HG03575 (cell line): ENCODE data around the gene SLC25A45.

ENCODE experiments used
- ATAC-seq: cut with Tn5 transposase; IDR thresholded peaks from one replicate; pipeline ENCODE4 v1.9.1; 2021; ENCODE audit not compliant: unreplicated experiment, insufficient number of reproducible peaks, low FRiP score; ENCODE audit errors: extremely low read depth

Gene SLC25A45

DNA sequence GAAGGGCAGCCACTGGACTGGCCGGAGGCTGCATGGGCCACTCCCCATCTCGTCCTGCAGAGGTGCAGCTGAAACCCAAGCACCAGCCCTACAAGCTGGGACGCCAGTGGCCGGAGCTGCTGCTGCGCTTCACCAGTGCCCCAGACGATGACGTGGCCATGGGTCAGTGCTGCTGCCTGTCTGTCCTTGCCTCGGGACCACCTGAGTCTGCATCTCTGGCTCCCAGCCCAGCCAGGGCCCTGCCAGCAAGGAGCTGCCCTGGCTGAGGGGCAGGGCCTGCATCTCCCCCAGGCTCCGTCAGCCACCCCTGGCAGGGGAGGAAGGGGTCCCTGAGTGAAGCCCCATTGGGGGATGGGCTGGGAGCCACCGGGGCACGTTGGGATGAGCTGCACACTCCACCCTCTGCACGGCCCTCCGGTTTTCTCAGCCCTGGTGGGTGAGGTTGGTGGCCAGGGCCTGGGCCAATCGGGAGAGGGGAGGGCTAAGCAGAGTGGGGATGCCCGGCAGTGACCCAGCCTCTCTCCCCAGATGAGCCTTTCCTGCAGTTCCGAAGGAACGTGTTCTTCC lies 11.2 kb upstream of the SLC25A45 start:
- ATAC-seq: no peak

DNA sequence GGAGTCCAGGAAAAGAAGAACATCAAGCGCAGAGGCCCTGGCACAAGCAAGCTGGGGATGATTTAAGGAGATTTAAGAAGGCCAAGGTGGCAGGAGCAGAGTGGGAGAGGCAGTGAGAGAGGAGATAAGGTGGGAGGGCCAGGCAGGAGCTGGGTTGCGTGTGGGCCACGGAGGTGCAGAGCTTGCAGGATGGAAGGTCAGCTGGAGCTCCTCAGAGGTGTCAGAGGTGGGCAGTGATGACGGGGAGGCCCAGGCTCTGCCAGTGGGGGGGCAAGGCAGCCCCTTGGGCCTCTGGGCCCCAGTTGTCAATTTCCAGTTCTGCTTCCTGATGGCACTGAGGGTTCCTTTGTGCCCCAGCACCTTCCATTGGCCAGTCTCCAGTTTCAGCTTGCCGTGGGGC lies 10.5 kb upstream of the SLC25A45 start:
- ATAC-seq: no peak

DNA sequence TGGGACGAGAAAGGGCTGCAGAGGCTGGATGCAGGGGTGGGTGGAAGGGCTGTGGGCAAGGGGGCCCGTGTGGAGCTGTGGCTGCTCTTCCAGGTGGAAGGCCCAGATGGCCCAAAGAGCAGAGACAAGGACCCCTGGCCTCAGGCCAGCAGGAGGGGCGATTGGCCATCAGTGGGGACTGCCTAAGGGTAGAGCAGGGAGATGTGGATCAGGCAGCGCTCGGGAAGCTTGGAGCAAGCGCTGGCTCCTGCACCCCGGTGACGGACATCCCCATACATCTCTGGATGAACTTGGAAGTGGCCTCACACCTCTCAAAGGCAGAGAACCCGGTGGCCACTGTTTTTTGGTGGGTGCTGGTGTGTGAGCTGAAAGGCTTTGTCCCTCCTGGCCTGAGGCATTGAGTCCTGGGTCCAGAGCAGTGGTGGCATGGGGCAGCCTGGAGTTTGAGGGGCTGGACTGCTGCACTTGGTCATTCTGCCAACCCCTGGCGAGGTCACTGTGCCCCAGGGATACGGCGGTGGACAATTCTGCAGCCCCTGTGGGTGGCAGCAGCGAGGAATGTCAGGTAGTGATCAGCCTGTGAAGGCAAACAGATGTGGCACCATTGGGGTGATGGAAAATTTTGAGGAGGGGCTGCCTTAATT lies 9.9 kb upstream of the SLC25A45 start:
- no peak for ATAC-seq

DNA sequence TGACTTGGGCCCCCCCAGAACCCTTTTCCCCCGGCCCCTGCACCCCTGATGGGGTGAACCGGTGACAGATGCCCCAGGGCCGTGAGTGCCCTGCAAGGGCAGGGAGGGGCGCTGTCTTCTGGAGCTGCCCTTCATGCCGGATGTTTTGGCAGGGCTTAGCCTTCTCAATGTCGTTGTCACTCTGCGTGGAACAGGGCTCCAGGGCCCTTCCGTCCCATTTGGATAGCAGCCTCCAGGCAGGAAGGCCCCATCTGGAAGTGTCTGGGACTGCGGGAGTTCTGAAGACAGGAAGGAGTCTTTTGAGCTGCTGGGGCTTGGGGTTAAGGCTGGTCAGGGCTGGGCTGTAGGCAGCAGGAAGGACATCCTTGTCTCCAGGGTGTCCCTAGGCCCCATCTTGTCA lies 8.6 kb upstream of the SLC25A45 start:
- no peak for ATAC-seq

DNA sequence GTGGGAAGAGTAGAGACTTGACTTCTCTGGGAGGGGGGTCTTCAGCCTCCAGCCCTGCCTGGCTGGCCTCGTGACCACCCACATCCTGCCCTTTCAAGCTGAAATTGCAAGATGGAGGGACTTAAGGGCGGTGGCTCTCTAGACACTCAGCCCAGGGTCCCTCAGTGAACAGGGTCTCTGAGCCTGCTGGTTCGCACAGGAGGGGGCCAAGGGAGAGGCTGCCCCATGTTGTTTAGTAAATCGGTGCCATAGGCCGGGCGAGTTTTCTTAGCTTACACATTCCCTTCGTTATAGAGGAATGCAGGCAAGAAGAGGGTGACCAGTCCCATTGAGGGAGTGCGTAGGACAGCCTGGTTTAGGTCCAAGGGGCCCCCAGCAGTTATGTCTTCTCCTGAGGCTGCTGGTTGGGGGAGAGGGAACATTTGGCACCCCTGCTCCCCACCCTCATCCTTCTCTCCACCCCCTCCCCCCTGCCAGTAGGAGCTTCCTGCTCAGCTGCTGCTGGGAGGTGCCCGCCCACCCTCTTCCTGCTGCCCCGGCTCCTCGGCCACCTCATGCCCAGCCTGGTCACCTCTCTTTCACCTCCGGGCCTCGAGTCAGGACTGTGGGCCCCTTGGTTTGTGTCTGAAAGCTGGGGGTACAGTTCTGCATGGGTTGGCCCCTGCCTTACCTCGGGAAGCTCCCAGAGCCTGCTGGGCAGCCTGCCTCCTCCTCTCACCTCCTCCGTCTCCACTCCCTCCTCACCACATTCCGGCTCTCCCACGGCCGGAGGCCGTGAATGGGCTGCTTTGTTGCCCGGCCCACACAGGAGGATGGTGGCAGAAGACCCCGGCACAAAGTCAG lies 7.9 kb upstream of the SLC25A45 start:
- no peak for ATAC-seq

DNA sequence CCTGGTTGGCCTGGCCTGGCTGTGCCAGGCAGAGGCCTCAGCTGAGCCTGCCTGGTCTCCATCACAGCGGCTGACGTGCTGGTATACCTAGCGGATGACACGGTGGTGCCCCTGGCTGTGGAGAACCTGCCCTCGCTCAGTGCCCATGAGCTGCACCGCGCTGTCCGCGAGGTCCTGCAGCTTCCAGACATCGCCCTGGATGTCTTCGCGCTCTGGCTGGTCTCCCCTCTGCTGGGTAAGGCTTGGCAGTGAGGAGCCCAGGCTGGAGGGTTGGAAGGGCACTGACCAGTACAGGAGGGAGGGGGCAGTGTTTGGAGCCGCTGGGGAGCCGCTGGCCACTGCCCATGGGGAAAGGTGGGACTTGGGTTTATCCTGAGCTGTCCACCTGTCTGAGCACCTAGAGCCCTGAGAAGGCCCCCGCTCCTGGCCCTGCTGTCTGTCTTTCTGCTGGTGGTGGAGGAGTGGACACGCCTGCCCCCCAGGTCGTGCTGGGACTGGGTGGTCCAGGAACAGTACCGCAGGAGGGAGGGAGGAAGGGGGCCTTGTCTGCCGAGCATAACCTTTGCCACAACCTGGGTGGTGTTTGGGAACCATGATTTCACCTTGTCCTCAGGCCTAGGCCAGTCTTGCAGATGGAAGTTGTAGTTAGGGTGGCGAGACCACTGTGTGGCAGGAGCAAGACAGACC lies 7.0 kb upstream of the SLC25A45 start:
- no peak for ATAC-seq

DNA sequence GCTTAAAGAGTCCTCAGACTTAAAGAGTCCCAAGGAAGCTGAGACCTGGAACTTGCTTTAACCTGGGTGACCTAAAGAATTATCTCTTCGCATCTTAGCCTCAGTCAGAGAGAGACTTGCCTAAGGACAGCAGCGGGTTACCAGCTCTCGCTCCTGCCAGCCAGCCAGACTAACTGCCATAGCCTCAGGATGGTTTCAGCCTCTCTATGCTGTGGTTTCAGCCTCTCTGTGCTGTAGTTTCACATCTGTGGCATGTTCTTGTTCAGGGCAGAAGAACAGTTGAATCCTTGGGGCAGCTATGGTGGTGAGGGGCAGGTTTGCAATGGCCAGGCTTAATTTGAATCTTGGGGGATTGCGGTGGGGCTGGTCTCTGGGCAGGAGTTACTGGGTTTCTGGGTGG lies 6.3 kb upstream of the SLC25A45 start:
- no peak for ATAC-seq

DNA sequence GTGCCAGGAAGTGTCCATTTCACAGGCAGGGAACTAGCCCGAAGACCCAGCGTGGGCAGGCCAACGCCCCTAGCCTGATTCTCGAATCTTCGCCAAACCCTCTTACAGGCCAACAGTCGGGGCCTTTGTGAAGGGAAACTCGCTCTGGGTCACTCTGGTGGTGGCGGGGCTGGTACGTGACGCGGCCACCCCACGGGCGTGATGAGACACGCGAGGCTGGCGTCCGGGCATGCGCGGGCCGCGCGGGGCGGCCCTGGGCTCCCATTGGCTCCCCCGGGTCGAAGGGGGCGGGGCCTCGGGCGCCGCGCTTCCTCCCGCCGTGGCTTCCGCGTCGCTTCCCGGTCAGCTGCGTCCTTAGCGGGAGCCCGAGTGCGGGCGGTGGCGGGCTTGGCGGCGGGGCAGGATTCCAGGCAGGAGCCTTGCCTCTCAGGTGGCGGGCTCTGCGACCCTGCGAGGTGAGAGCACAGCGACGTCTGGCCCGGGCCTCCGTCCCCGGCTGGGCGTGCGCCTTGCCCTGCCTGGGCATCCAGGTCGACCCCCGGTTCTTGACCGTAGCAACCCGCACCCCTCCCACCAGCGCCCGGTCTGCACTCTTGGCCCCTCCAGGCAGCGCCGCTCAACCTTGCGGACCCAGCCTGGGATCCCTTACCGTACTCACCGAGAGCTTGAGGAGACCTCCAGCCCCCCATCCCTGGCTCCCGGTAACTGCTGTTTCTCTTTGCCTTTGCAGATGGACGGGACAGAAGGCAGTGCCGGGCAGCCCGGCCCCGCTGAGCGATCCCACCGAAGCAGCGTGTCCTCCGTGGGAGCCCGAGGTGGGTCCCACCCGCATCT lies 4.1 kb upstream of the SLC25A45 start, which contains the start of gene FRMD8:
Gene FRMD8, plus strand, starts transcription at position 331 of the 834 bp plus-strand sequence. Its CDS starts 400 bp downstream, at position 731.
- ATAC-seq: no peak

DNA sequence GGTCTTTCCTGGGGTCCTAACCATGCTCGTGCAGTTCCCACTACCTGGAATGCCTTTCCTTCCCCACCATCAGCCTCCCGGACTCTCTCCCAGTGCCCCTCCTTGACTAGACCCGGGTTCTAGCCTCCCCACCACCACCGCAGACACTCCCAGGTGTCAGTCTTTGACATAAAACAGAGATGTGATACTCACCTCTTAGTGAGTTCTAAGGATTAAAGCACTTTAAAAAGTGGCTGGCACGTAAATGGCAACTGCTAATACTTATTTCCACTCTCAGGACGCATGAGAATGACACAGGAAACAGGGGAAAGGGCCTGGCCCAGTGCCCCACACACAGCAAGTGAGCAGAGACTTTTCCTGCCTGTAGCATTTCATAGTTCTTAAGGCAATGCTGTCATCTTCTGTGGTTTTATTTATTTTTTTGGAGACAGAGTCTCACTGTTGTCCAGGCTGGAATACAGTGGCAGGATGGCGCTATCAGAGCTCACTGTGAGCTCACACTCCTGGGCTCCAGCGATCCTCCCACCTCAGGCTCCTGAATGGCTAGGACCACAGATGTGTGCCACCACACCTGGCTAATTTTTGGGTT lies 1.9 kb upstream of the SLC25A45 start:
- no peak for ATAC-seq

DNA sequence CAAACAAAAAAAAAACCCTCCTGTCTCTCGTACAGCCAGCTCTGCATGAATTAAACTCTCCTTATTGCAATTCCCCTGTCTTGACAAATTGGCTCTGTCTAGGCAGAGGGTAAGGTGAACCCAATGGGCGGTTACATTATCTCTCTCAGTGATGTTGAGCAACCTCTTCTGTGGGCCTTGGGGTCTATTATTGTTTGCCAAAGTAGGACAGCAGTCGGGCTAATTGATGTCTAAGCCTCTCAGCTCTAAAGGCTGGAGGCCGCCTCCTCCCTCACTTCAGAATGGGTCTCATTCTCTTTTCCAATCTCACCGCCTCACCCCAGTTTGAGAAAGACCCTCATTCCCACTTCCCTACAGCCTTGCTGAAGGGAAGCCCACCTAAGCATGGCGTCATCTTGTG lies 1.3 kb upstream of the SLC25A45 start:
- no peak for ATAC-seq

DNA sequence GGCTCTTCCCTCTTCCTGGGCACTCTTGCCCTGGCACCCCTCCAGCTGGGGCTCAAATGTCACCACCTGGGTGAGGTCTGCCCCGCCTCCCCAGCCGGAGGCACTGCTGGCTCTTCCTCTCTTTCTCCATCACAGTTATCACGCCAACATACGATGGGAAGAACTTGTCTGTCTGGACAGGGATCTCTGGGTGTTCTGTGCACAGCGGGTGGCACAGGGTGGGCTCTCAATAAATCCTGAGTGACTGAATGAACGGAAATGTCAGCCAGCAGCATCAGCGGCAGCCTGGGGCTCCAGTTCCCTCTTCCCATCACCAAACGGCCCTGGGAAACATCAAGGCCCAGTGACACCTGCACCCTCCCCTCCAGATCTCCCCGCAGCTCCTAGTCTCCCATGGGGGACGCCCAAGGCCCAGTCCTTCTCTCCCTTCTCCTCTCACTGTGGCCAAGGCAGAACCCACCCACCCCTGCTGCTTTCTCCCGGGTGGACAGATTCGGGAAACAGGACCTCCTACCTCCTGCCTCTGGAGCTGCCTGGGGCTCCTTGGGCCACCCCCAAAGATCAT lies 440 bp upstream of the SLC25A45 start:
- ATAC-seq: no peak

DNA sequence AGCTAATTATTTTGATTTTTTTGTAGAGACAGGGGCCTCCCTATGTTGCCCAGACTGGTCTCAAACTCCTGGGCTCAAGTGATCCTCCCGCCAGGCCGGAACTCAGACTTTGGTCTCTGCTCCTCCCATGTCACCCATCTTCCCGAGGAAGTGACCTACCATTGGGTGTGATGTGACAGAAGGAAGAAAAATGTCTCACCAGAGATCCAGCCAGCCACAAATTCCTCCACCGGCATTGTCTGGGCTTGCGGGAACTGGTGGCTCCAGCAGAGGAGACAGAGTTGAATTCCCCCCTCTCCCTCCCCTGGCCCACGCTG lies 772 bp downstream of the SLC25A45 start:
- ATAC-seq: no peak

DNA sequence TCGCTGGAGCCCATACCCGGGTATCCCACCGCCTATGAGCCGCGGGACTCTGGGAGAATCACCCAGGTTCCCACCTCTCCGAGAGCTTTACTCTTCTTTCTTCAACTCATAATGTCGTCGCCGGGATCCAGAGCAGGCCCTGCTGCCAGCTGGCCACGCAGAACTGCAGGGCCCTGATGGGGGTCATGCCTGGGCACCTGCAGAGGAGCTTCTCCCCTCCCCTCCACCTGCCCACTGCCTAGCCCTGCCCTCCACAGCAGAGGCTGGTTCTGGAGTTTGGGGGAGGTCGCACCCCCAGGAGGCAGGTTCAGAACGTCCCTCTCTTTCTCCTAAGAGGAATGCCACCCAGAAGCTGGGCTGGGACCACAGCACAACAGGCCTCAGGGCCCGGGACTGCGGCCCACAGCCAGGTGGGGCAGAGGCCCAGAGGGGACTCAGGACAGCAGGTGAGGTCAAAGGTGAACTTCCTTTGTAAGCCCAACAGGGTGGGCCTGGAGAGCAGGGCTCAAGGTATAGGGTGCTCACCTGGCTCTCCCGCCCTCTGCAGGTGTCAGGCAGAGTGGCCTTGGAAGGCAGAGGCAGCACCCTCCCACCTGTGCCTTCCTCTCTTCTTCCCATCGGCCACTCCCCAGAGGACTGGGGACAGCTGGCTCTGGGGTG lies 1.9 kb downstream of the SLC25A45 start:
- no peak for ATAC-seq

DNA sequence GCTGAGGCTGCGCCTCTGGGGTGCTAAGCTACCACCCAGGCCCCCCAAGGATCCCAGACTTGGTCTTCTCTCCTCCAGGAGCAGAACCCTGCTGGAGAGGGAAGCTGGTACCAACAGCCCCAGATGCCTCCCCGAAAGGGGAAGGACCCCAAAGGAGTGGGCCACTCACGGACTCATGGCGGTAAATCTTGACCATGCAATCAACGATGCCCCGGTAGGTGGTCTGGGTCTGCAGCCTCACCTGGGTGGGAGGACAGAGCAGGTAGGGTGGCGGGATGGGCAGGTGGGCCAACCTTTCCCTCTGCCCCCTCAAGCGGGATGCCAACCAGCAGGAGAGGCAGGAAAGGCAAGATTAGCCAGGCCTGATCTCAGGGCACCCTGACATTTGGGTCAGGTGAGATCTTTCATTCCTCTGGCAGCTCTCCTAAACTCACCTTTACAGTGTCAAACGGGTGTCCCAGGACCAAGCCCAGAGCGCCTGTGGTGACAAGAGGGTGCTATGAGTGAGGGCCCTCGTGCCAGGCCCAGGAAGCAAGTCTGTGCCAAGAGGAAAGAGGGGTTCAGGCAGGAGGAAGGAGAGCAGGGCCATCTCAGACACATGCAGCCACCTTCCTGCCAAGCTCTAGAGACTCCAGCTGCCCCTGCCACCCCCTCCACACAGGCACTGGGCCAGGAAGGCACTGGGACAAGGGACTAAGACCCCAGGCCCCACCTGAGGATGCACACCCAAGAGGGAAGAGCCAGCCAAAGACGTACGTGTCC lies 2.6 kb downstream of the SLC25A45 start:
- no peak for ATAC-seq

DNA sequence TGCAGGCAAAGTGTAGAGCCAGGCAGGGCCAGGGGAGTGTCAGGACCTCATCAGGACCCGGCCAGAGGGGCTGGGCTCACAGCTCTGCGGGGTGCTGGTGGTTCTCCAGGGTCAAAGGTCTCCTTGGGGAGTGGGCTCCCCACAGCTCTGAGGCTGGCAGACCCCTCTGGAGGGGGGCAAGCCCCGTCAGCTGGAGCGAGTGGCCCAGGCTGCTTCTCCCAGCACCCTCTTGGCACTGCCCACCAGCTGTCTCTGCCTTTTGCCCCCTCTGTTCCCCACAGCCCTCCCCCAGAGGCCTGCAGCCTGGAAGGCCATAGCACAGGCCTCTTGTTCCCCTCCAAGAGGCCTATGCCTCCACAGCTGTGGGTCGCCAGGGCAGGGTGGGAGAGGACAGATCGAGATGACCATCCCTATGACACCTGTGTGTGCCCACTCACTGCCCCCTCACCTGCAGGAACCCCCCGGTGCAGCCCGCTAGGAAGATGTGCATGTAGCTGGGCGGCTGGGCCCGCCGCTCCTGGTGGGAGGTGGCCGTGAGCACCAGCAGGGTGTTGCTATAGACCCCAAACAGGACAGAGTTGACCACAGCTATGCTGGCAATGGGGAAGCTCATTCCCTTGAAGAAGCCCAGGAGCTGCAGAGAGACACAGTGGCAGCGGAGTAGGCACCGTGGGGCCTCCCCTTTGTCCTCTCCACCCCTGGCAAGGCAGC lies 3.4 kb downstream of the SLC25A45 start:
- ATAC-seq: no peak

DNA sequence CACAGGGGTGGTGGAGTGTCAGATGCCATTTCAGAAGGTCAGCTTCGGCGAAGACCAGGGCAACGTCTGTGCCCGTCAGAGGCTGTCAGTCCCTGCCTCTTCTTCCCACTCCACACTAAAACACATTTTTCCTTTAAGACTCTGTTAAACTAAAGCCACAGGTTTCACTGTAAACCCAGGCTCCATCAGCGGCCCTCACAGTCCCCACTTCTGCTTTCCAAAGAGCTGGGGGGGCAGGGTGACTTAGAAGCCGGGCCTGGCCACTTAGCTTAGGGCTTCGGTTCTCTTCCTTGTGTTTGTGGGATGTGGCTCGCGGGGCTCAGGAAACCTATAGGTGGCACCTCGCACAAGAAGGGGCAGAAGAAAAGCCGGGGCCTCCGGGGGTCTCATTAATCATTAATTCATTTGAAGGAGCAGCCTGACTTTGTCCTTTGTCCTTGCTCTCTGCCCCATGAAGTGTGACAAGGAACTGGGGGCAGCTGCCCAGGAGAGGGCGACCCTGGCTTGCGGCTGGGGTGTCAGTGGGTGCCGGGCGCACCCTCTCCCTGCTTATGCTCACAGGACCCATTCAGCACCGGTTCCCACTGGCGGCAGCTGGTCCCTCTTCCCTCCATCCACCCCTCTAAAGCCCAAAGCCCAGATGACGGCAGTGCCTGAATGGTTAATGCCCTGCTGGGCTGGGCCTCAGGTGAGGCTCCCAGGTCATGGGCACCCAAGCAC lies 4.1 kb downstream of the SLC25A45 start:
- ATAC-seq: no peak
